Germinal center (tissue), 1 donor: ENCODE results near the gene C15orf40.
"Not testable (repeated sequence)": the region's sequence is repeated elsewhere in the genome, so short reads cannot be mapped to it uniquely, and the experiment has no call there.

Experiments used
- DNase-seq: peaks from one replicate; pipeline ENCODE4 v3.0.0; 2012; ENCODE audit warnings: mixed read lengths, low spot score

C15orf40 gene

DNA sequence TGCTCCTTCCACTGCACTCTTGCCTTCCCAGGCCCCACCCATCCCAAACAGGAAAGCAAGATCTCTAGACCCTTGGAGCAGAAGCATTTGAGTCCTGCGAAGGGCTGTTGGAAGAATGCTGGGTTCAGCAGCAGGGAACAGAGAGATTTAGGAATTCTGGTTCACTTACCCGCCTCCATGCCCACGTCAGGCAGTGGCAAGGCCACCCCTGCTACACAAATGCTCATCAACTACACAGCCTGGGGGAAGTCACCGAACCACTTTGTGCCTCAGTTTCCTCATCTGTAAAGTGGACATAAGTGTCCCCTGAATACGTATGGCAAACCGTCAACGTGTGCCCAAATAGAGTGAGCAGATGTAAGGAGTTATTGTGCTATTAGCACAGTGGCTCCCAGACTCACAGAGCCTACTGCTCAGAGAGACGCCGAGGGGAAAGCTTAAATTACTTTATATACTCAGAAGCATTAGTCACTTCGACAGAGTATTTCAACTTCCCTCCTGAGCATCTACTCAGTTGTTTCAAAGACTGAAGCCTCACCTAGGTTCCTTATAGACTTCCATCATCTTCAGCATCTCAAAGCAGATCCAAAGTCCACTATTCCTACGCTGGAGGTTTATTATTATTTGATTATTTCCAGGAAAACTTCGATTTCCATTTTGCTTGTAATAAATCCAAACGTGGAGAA is 59.8 kb downstream of the C15orf40 start:
- DNase-seq, result no peak

DNA sequence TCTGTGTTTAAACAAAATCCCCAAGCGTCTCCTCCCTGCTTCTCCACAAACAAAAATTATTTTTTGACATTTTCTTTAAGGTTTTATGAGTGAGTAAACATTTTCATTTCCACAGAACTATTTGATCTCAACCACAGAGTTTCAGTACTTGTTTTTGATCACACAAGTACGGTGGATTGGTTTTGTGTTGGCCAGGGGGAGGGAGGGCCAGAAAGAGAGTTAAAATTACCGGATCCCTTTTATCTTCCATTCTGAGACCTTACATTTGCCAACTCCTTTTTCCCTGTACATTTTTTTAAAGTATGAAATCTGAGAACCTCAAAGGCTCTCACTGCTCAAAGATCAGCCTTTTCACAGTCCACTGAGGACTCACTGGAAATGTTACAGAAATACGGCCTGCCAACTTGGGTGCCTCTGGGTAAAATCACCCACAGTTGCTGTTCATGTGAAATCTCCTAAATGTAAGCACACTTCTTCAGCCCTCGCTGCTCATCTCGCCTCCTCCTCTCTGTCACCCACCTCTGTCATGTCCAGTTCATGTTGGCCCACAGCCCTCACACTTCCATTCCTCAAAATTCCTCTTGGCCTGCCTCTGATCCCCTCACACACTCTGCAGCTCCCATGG is 60.6 kb downstream of the C15orf40 start:
- no peak for DNase-seq

DNA sequence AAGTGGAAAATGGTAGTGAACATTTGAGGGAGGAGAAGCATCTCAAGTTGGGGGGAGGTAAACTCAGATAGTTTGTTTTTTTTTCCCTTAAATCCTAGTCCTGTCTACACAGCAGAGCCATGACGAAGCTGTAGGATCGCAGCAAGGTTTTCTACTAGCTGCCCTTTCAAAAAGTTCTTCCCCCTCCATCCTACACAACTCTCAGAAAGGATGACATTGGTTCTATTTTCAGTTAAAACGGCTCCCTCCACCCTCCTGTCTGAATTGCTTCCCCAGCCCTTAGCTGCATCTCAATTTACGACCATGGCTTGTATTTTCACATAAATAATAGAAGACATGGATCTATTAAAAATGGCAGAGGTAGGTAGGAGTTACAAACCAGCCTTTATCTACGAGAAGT is 61.1 kb downstream of the C15orf40 start:
- DNase-seq, result no peak

DNA sequence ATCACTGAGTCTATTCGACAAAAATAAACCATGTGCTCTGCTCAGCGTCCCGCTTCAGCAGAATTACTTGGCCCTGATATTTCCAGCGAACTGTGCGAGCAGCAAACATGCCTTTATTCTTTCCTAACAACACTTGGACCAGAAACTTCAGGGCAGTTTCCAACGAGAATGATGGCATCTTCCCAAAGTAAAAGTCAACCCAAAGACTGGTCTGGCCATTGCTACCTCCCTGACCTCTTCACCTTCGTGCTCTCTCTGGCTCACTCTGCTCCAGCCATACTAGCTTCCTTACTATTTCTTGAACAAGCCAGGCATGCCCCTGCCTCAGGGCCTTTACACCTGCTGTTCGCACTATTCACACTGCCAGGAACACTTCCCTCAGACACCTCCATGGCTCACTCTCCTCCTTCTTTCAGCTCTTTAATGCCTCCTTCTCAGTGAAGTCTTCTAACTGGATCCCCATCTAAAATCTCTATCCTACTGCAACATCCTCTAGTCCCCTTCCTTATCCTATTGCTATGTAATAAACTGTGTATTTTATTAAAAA is 65.2 kb downstream of the C15orf40 start:
- DNase-seq, result no peak

DNA sequence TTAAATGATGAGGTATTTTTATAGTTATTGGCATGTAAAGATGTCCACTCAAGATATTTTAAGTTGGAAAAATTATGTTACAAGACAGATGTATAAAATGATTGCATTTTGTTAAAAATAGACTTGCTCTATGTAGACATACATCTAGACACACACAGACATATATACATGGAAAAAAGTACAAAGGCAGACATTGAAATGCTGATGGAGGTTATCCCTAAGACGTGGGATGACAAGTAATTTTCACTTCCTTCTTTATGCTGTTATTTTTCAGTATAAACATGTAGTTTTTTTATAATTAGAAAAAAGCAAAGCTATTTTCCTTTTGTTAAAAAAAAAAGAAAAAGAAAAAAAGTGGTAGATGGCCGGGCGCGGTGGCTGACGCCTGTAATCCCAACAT is 66.1 kb downstream of the C15orf40 start:
- no peak for DNase-seq

DNA sequence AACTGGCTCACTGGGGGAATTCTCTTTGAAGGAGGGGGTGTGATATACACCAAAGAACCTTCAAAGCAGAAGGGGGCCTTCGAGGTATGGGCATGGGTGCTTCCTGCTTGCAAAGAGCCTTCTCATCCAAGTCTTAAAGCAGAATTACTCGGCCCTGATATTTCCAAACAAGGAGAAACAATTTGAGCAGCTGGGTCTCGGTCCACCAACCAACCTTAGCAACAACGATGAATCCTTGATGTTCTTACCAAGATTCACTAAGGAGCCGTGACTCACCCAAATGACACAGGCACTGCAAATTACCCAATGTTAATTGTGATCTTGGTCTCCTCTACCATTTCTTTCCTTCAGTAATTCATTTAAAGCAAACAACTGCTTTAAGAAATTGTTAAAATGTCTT is 66.6 kb downstream of the C15orf40 start:
- no peak for DNase-seq

DNA sequence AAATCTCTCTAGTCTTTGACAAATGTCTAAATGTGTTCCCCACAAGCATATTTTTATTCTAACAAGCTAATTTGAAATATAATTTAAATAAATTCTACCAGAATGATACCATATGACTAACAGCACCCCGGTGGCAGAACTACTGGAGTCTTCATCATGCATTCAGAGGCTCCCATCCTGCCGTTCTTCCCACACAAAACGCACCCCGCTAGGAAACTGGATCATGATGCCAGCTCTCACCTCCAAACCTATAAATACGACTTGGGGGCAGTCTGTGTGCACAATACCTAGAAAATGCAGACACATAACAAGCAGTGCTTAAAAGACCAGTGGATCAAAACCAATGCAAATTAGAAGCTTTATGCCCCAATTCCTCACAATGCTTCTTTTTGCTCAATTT is 67.4 kb downstream of the C15orf40 start:
- no peak for DNase-seq

DNA sequence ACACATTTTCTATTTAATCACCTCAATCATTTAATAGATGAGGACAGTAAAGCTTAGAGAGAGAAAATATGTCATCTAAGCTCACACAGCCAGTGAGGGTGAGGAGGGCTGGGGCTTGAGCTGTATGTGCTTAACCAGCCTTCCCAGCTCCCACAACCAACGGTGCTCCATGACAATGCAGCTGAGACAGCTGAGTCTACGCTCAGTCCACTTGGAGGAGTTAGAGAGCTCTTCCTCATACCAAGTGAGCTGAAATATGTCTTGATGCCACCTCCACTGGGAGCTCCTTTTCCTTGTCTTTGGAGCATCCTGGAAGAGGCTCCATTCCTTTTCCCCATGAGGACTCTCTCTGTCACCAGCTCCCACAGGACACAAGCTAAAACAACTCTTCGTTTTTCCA is 68.3 kb downstream of the C15orf40 start:
- no peak for DNase-seq

DNA sequence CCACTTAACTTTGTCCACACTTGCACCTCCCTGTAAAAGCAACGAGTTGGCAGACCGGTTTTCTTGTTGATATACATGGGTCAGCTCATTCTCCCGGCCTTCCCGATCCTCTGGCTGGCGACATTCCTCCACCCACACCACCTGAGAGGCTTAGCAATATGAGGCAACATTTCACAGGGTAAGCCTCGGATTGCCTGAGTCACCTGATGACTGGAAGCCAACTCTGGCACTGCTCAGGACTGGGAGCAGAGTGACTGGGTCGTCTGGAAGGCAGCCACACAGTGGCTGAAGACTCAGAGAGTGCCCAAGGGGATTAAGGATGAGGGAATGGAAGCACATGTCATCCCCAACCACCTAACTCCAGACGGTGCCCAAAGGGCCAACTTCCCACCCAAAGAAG is 68.7 kb downstream of the C15orf40 start:
- DNase-seq, result no peak

DNA sequence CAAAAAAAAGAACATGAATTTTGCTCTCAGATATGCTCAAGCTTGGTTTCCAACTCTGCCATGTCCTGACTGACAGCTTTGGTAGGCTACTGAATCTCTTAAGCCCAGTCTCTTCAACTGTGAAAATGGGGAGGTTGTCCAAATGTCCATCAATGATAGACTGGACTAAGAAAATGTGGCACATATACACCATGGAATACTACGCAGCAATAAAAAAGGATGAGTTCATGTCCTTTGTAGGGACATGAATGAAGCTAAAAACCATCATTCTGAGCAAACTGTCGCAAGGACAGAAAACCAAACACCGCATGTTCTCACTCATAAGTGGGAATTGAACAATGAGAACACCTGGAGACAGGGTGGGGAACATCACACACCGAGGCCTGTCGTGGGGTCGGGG is 71.8 kb downstream of the C15orf40 start:
- DNase-seq, result not testable (repeated sequence)
